HG02571 (cell line): ENCODE measurements around the gene DRGX.

ENCODE experiments used
- ATAC-seq: cut with Tn5 transposase; IDR thresholded peaks from one replicate; pipeline ENCODE4 v1.9.1; 2021; ENCODE audit warnings: mild to moderate bottlenecking, moderate library complexity; ENCODE audit not compliant: unreplicated experiment

DRGX gene

DNA sequence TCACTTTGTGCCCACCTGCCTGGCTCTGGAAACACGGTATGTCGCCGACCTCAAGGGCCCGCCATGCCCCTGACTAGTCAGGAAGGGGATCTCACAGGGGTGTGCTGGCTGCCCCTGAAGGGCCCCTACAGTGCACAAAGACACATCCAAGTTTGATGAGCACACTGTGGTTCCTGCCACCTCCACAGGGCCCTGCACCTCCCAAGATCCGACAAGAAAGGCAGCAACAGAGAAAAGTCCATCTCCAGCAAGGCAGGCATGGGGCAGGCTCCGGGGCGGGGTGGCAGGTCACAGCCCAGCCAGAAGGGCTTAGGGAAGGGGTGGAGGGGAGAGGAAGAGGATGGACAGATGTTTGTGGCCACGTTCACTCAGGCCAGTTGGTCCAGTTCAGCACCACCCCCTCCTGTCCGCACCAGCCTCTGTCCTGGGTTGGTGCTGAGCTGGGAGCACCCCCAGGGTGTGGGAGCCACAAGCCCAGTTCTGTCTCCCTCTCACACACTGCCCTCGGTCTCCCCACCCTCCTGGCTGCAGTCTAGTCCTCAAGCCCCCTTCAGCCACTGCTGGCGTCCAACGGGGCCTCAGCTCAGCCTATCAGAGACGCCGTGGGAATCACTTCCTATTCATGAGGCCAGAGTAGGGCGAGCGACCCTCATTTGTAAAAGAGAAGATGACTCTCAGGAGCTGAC lies 11.5 kb downstream of the DRGX start:
- ATAC-seq, result no peak

- ATAC-seq, result no peak
These were observed 12.0 kb downstream of the DRGX start for GRCh38 chr10:49383853-49384252.

DNA sequence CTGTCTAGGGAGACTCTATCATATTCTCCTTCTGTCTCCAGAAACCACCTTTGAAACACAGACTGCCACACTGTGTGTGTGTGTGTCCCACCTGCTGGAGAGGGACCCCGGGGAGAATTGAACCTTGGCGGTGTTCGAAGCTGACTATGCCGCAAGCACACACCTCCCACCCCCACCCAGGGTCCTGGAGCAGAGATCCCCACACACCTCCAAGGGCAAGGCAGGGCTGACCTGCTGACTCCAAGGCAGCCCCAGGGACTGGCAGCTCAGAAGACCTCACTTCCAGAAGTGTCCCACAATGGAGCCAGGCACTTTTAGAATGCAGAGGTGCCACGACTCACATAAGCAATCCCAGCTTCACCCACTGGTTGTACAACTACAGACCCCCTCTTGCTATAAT lies 13.1 kb downstream of the DRGX start:
- ATAC-seq, result no peak

GRCh38 chr10:49382226-49382625 lies 13.7 kb downstream of the DRGX start:
- no peak for ATAC-seq

- no peak for ATAC-seq
These were observed 14.6 kb downstream of the DRGX start for GRCh38 chr10:49381111-49381900.

GRCh38 chr10:49379596-49380410 lies 16.1 kb downstream of the DRGX start:
- no peak for ATAC-seq

- ATAC-seq, result no peak
These were observed 18.6 kb downstream of the DRGX start for GRCh38 chr10:49377256-49377655.

GRCh38 chr10:49375611-49376010 lies 20.3 kb downstream of the DRGX start:
- ATAC-seq, result no peak

- ATAC-seq, result no peak
These were observed 21.1 kb downstream of the DRGX start for GRCh38 chr10:49374740-49375139.

- ATAC-seq, result no peak
These were observed 22.5 kb downstream of the DRGX start for GRCh38 chr10:49373361-49373760.

DNA sequence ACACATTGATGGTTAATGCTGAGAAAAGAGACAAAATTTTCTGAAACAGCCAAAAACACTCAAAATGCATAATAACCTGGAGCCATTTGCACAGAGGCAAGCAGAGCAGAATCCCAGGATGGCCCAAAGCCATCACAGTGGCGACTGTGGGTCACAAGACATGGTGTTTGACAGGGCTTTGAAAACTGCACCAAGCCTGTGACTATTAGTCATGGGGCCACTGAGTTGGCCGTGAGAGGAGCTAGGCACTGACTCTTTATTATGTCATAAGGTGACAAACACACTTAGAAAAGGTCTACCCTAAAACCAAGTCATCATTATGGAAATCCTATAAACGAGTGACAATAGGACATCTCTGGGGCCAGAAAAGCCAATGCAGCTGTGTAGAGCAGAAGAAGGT lies 23.9 kb downstream of the DRGX start:
- ATAC-seq, result no peak

GRCh38 chr10:49370326-49371100 lies 25.4 kb downstream of the DRGX start:
- ATAC-seq, result no peak

GRCh38 chr10:49369216-49370162 lies 26.4 kb downstream of the DRGX start:
- no peak for ATAC-seq

GRCh38 chr10:49368256-49368655 lies 27.6 kb downstream of the DRGX start:
- ATAC-seq, result no peak

GRCh38 chr10:49367600-49367999 lies 28.3 kb downstream of the DRGX start:
- no peak for ATAC-seq

DNA sequence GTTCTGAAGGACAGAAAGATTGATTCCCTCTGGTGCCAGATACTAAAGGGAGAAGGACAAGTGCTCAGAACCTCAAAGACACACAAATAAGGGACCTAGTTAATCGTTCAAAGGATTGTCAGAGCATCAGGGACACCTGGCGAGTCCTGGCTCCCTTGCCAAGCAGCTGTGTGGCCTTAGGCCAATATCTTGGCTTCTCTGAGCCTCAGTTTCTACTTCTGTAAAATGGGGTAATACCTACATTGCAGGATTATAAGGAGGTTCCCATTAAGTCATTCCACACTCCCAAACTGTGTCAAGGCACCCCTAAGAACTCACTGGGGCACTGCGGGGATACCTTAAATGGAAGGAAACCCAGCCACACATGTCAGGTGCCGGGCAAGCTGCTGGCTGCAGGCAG lies 29.4 kb downstream of the DRGX start:
- ATAC-seq, result no peak

DNA sequence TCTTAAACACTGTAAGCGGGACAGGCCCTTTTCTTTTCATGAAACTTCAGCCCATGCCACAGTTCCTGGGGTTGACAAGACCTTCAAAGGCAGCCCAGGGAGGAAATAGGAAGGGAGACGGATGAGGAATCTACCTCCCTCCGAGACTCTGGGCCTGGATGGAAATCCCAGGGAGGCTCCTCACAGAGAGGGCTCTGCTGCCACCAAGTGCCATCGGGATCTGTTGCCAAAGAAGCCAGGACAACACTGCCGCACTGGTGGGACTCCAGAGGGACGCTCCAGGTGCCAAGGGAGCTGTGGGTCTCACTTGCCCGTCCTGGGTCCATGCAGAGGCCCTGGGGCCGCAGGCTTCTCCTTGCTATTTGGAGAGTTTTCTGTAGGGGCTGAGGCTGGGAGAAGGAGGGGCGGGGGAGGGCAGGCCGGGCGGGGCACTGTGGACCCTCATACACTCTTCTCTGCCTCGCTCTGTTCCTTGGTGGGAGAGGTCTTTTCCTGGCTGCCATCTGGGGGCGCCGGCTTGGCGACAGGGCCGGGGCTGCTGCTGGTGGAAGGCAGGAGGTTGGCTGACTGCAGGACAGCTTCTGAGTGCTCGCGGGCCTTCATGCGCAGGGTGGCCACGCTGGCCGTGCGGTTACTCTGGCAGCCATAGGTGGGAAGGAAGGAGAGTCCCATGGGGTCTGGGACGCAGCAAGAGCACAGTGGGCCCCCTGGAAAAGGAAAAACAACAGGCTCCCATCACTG lies 30.0 kb downstream of the DRGX start:
- ATAC-seq, result no peak

DNA sequence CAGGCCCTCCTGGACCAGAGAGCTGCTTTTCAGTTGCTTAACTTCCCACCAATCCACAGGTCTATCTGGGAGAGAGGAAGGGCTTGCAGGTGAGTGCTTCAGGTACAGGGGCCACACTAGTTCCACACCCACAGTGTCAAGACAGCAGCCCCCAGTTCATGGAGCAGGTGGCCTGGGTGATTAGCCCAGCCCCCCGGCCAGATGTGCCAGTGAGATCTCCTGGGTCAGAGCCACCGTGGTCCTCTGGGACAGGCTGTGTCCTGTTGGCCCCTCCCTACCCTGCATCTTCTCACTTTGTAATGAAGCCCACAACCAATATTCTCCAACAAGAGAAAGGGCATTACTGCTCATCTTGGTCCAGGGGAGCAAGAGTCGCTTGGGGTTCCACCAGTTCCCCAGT lies 30.6 kb downstream of the DRGX start:
- ATAC-seq, result no peak

GRCh38 chr10:49364747-49365146 lies 31.1 kb downstream of the DRGX start:
- no peak for ATAC-seq
